A549 (cell line): Measurements from ENCODE around the gene FGGY. TPM values are rescaled to one million over a fixed set of nuclear protein-coding genes. Genes with fewer than 3 reads are reported as not detected.

Experiments
- ATAC-seq, 2 experiments: fragments of 200-7000 bp in 1 of 2; fragments of >200 bp in 1 of 2; cut with Nextera tagmentation in 1 of 2; cut with Tn5 transposase in 1 of 2; 3 replicates each; pipeline versions ENCODE4 v1.8.0 to v1.9.1; 2018 to 2020; ENCODE audit warnings: mild to moderate bottlenecking in 1 of 2, moderate library complexity in 1 of 2
- CTCF ChIA-PET: fragments of 300-600 bp; sonication (Branson Sonifier 250); formaldehyde crosslinking; extraction: SDS; loops from one replicate; lab custom pipeline; 2021; ENCODE audit warnings: antibody characterized with exemption, inconsistent platforms; lab: Yijun Ruan, JAX
- POLR2A ChIA-PET: fragments of 350-600 bp; formaldehyde crosslinking; extraction: SDS; loops from one replicate; lab custom pipeline; 2021; ENCODE audit warnings: antibody characterized with exemption, inconsistent platforms; lab: Yijun Ruan, JAX
- DNase-seq, 2 experiments: peaks; one replicate each; pipeline versions ENCODE4 v3.0.0 to v3.0.0-alpha.2; 2011 to 2016; ENCODE audit warnings: low read depth in 1 of 2, low spot score in 1 of 2
- FAIRE-seq: peaks from 2 replicates; lab custom pipeline; 2011; peaks lifted over from hg19 to GRCh38; lab: Jason Lieb, UNC
- H3K27ac ChIP-seq, 2 experiments: fragments of >200 bp; sonication (Bioruptor Twin); formaldehyde crosslinking; 3 replicates each; pipeline ENCODE4 v1.5.1; 2016 to 2017
- H3K4me1 ChIP-seq: fragments of >200 bp; sonication (Bioruptor Twin); formaldehyde crosslinking; 3 replicates; pipeline ENCODE4 v1.6.1; 2016
- H3K4me2 ChIP-seq: fragments of >200 bp; sonication (Bioruptor Twin); formaldehyde crosslinking; 3 replicates; pipeline ENCODE4 v1.6.1; 2016
- H3K4me3 ChIP-seq: fragments of >200 bp; sonication (Bioruptor Twin); formaldehyde crosslinking; 3 replicates; pipeline ENCODE4 v1.5.1; 2016
- H3K9me3 ChIP-seq: fragments of >200 bp; sonication (Bioruptor Twin); formaldehyde crosslinking; 3 replicates; pipeline ENCODE4 v1.6.1; 2016
- BCL3 ChIP-seq: fragments of >200 bp; sonication (Bioruptor Twin); formaldehyde crosslinking; IDR thresholded peaks from 3 replicates; pipeline ENCODE4 v1.6.1; 2016
- CEBPB ChIP-seq, 2 experiments: fragments of >200 bp in 1 of 2; sonication (Bioruptor Twin) in 1 of 2; formaldehyde crosslinking in 1 of 2; IDR thresholded peaks; 2 replicates each; pipeline ENCODE4 v1.6.1; 2012 to 2016
- EHF ChIP-seq: fragments of 250-450 bp; sonication (Bioruptor Pico); IDR thresholded peaks from 2 replicates; pipeline ENCODE4 v1.5.0; 2020; ENCODE audit warnings: mild to moderate bottlenecking
- EHMT2 ChIP-seq: fragments of 200-600 bp; sonication (generic); IDR thresholded peaks from 2 replicates; pipeline ENCODE4 v1.6.1; 2016; ENCODE audit warnings: antibody characterized with exemption, low read depth, mild to moderate bottlenecking, moderate library complexity
- ESRRA ChIP-seq: fragments of 150-350 bp; IDR thresholded peaks from 2 replicates; pipeline ENCODE4 v1.6.1; 2014; ENCODE audit warnings: mild to moderate bottlenecking, low read length, borderline replicate concordance
- FOSB ChIP-seq: fragments of 250-450 bp; sonication (Bioruptor Pico); IDR thresholded peaks from 2 replicates; pipeline ENCODE4 v1.5.0; 2020; ENCODE audit warnings: mild to moderate bottlenecking, moderate library complexity
- FOSL2 ChIP-seq, 2 experiments: fragments of 450-650 bp in 1 of 2; fragments of >200 bp in 1 of 2; sonication (Bioruptor Twin) in 1 of 2; formaldehyde crosslinking; IDR thresholded peaks; 2 replicates each; pipeline versions ENCODE4 v1.5.0 to v1.6.1; 2016 to 2020; ENCODE audit warnings: mild to moderate bottlenecking in 1 of 2, moderate library complexity in 1 of 2
- GATA3 ChIP-seq: IDR thresholded peaks from 2 replicates; pipeline ENCODE4 v1.6.1; 2012; ENCODE audit warnings: borderline replicate concordance
- HEYL ChIP-seq: fragments of 250-450 bp; sonication (Bioruptor Pico); IDR thresholded peaks from 2 replicates; pipeline ENCODE4 v1.8.0; 2021; ENCODE audit warnings: mild to moderate bottlenecking, moderate library complexity
- KDM1A ChIP-seq: fragments of 200-600 bp; sonication (generic); IDR thresholded peaks from 2 replicates; pipeline ENCODE4 v1.6.1; 2016; ENCODE audit warnings: low read depth, mild to moderate bottlenecking
- NR3C1 ChIP-seq: fragments of >200 bp; sonication (Bioruptor Twin); formaldehyde crosslinking; IDR thresholded peaks from 3 replicates; pipeline ENCODE4 v1.6.1; 2017
- POLR2A ChIP-seq: IDR thresholded peaks from 2 replicates; pipeline ENCODE4 v1.6.1; 2012; ENCODE audit warnings: mild to moderate bottlenecking, low read length
- RARB ChIP-seq: fragments of 250-450 bp; sonication (Bioruptor Pico); IDR thresholded peaks from 2 replicates; pipeline ENCODE4 v1.8.0; 2021; ENCODE audit warnings: mild to moderate bottlenecking, moderate library complexity
- RCOR1 ChIP-seq: fragments of 150-350 bp; IDR thresholded peaks from 2 replicates; pipeline ENCODE4 v1.6.1; 2014; ENCODE audit warnings: antibody characterized with exemption, low read length, low read depth
- RFX5 ChIP-seq: fragments of 450-650 bp; IDR thresholded peaks from 2 replicates; pipeline ENCODE4 v1.7.1; 2014; ENCODE audit warnings: antibody characterized with exemption, mild to moderate bottlenecking, moderate library complexity
- SREBF2 ChIP-seq: fragments of 450-650 bp; IDR thresholded peaks from 2 replicates; pipeline ENCODE4 v1.6.1; 2014; ENCODE audit warnings: mild to moderate bottlenecking, moderate library complexity
- USF2 ChIP-seq: fragments of 450-650 bp; IDR thresholded peaks from 2 replicates; pipeline ENCODE4 v1.6.1; 2014; ENCODE audit warnings: antibody characterized with exemption
- ZC3H11A ChIP-seq: fragments of 450-650 bp; IDR thresholded peaks from 2 replicates; pipeline ENCODE4 v1.6.1; 2014; ENCODE audit warnings: antibody characterized with exemption, mild to moderate bottlenecking
- WGBS: methylation state at CpG from one replicate; pipeline ENCODE4 v1.1.6; 2017; ENCODE audit errors: missing lambda C conversion rate; 5-methylcytosine and 5-hydroxymethylcytosine counted together
- polyA plus RNA-seq, 4 experiments: library from polyadenylated mRNA; depleted of rRNA in 3 of 4; stranded (reverse); fragments of >200 nt; fragmentation: RNase III in 1 of 4; extraction: RNeasy Plus Mini Kit Qiagen cat#74134 plus additional on column Dnase treatment in 1 of 4; gene quantifications; 2 replicates in 3 of 4; 3 replicates in 1 of 4; pipeline ENCODE4 v1.2.3, GENCODE V29; 2011 to 2017
- TF ChIP-seq, protein P1 (sequence below): fragments of 250-450 bp; sonication (Bioruptor Pico); IDR thresholded peaks from 2 replicates; pipeline ENCODE4 v1.5.0; 2021; ENCODE audit warnings: mild to moderate bottlenecking, moderate library complexity, borderline replicate concordance
- TF ChIP-seq, protein P2 (sequence below): fragments of 150-350 bp; IDR thresholded peaks from 2 replicates; pipeline ENCODE4 v1.6.1; 2014; ENCODE audit warnings: low read depth, mild to moderate bottlenecking, low read length
- TF ChIP-seq, protein P3 (sequence below): IDR thresholded peaks from 2 replicates; pipeline ENCODE4 v1.6.1; 2012; ENCODE audit warnings: low read depth, borderline replicate concordance

FGGY gene
- polyA plus RNA-seq, 2 of the 4 experiments (the other 2 are of a cell fraction): 2.9 to 4.8 TPM

DNA sequence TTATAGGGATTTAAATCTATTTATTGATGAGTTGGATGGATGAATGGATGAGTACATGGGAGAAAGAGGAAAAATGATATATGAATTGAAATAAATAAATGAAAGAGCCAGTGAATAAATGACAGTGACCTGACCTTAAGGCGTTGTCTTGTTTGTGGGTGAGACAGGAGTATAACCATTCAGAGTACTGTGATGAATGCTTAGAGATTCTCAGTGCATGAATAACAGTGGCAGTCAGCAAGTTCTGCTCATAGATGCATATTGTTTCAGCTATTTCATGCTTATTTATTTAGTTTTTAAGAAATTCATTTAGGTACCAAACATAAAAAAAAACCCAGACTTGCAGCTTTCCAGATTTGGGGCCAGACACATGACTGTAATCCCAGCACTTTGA lies 116.4 kb downstream of the FGGY start (continued):
- no peak for TF ChIP-seq RFX5
- no peak for TF ChIP-seq ESRRA
- TF ChIP-seq EHMT2: no peak
- TF ChIP-seq, protein P1, sequence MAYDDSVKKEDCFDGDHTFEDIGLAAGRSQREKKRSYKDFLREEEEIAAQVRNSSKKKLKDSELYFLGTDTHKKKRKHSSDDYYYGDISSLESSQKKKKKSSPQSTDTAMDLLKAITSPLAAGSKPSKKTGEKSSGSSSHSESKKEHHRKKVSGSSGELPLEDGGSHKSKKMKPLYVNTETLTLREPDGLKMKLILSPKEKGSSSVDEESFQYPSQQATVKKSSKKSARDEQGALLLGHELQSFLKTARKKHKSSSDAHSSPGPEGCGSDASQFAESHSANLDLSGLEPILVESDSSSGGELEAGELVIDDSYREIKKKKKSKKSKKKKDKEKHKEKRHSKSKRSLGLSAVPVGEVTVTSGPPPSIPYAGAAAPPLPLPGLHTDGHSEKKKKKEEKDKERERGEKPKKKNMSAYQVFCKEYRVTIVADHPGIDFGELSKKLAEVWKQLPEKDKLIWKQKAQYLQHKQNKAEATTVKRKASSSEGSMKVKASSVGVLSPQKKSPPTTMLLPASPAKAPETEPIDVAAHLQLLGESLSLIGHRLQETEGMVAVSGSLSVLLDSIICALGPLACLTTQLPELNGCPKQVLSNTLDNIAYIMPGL: no peak

- POLR2A ChIA-PET: no interaction called here
- FAIRE-seq: no peak
- Histone ChIP-seq H3K27ac (no peak overlapping the region), H3K9me3 (no peaks in the 10 kb centered on the region), H3K4me1 (no peaks in the 10 kb centered on the region), H3K4me3 (no peak overlapping the region), H3K4me2 (no peak overlapping the region)
- DNase-seq: no peak
- TF ChIP-seq ESRRA: no peak
- TF ChIP-seq USF2: no peak
- TF ChIP-seq EHF (CRISPR knock-in tag): no peak
- TF ChIP-seq CEBPB (IDR thresholded peaks at IDR 0.05): no peak
- no peak for TF ChIP-seq ZC3H11A
- TF ChIP-seq EHMT2: no peak
- TF ChIP-seq, protein P2, sequence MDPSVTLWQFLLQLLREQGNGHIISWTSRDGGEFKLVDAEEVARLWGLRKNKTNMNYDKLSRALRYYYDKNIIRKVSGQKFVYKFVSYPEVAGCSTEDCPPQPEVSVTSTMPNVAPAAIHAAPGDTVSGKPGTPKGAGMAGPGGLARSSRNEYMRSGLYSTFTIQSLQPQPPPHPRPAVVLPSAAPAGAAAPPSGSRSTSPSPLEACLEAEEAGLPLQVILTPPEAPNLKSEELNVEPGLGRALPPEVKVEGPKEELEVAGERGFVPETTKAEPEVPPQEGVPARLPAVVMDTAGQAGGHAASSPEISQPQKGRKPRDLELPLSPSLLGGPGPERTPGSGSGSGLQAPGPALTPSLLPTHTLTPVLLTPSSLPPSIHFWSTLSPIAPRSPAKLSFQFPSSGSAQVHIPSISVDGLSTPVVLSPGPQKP: no peak
- no peak for TF ChIP-seq KDM1A
- no peak for TF ChIP-seq RCOR1
- TF ChIP-seq HEYL (CRISPR knock-in tag): no peak
- no peak for TF ChIP-seq POLR2A
- TF ChIP-seq FOSL2 (IDR thresholded peaks at IDR 0.05): no peak
- TF ChIP-seq FOSL2 (CRISPR knock-in tag; IDR thresholded peaks at IDR 0.05): no peak
- TF ChIP-seq, protein P3, sequence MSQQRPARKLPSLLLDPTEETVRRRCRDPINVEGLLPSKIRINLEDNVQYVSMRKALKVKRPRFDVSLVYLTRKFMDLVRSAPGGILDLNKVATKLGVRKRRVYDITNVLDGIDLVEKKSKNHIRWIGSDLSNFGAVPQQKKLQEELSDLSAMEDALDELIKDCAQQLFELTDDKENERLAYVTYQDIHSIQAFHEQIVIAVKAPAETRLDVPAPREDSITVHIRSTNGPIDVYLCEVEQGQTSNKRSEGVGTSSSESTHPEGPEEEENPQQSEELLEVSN: no peak
- no peak for TF ChIP-seq BCL3
- TF ChIP-seq SREBF2: no peak
- TF ChIP-seq FOSB (CRISPR knock-in tag): no peak
- TF ChIP-seq RARB (CRISPR knock-in tag): no peak
- TF ChIP-seq GATA3: no peak
- no peak for TF ChIP-seq NR3C1
- CTCF ChIA-PET: interaction anchor here (0.7 kb wide), 1 partner anchor 272 kb away, joined by 3 read pairs; no protein-coding TSS in a partner anchor
- ATAC-seq: no peak
- 87% methylated on average over 6 of the region's 6 CpGs for WGBS
These were observed 117.7 kb downstream of the FGGY start for GRCh38 chr1:59414406-59415133.
